Spleen (tissue), 13 donors: ENCODE measurements around the gene MAP3K2. TPM values are rescaled to one million over a fixed set of nuclear protein-coding genes. Genes with fewer than 3 reads are reported as not detected.
A peak's percentile ranks its signal among the peaks of the same experiment; 100 is the strongest.

Experiments used
- DNase-seq: peaks from one replicate; pipeline ENCODE4 v3.0.0-alpha.2; 2020
- H3K27ac ChIP-seq, 8 donors: fragments of 200-600 bp; sonication (generic) in 7 of 8; 1 replicate in 4 of 8; 2 replicates in 4 of 8; pipeline versions ENCODE4 v1.5.0 to v1.8.0; 2016 to 2021; ENCODE audit warnings: inconsistent platforms in 4 of 8, mild to moderate bottlenecking in 4 of 8, moderate library complexity in 1 of 8
- H3K27me3 ChIP-seq, 7 donors: fragments of 200-600 bp; sonication (generic) in 6 of 7; replicated peaks in 1 of 7; 1 replicate in 4 of 7; 2 replicates in 3 of 7; pipeline versions ENCODE4 v1.5.0 to v1.8.0; 2016 to 2021; ENCODE audit warnings: inconsistent platforms in 3 of 7, mild to moderate bottlenecking in 1 of 7
- H3K36me3 ChIP-seq, 6 donors: fragments of 200-600 bp; sonication (generic) in 5 of 6; 1 replicate in 4 of 6; 2 replicates in 2 of 6; pipeline versions ENCODE4 v1.5.0 to v1.8.0; 2016 to 2021; ENCODE audit warnings: inconsistent platforms in 2 of 6
- H3K4me1 ChIP-seq, 6 donors: fragments of 200-600 bp; sonication (generic) in 5 of 6; 1 replicate in 3 of 6; 2 replicates in 3 of 6; pipeline versions ENCODE4 v1.5.0 to v1.8.0; 2016 to 2021; ENCODE audit warnings: inconsistent platforms in 3 of 6
- H3K4me3 ChIP-seq, 8 donors: fragments of 200-600 bp; sonication (generic) in 7 of 8; 1 replicate in 4 of 8; 2 replicates in 4 of 8; pipeline versions ENCODE4 v1.5.0 to v1.8.0; 2016 to 2021; ENCODE audit warnings: inconsistent platforms in 4 of 8, mild to moderate bottlenecking in 4 of 8, moderate library complexity in 2 of 8
- H3K9me3 ChIP-seq, 8 donors: fragments of 200-600 bp; sonication (generic) in 7 of 8; 1 replicate in 4 of 8; 2 replicates in 4 of 8; pipeline versions ENCODE4 v1.5.0 to v1.8.0; 2016 to 2021; ENCODE audit warnings: inconsistent platforms in 4 of 8
- POLR2A ChIP-seq, 3 donors: fragments of 450-650 bp; IDR thresholded peaks; one replicate each; pipeline ENCODE4 v1.5.1; 2017; ENCODE audit warnings: antibody characterized with exemption in 3 of 3, mild to moderate bottlenecking in 1 of 3
- POLR2AphosphoS5 ChIP-seq, 3 donors: sonication (generic); formaldehyde crosslinking; IDR thresholded peaks; one replicate each; pipeline ENCODE4 v1.5.1; 2017; ENCODE audit warnings: antibody characterized with exemption in 3 of 3
- whole genome bisulfite sequencing, 5 donors: extraction: QIAGEN DNeasy Blood & Tissue Kit in 3 of 5; methylation state at CpG; one replicate each; pipeline versions ENCODE4 v1.1.5 to v1.1.7; 2013 to 2018; 5-methylcytosine and 5-hydroxymethylcytosine counted together
- intact Hi-C: fragments of 100-400 bp; cut with DNase I; formaldehyde crosslinking; loops from one replicate; pipeline ENCODE4 v1.15.0; 2023; ENCODE audit warnings: low total_unique reads
- long read RNA-seq, 2 donors: transcript quantifications; one replicate each; lab custom pipeline, GENCODE V29; 2026
- polyA plus RNA-seq, 3 donors: library from polyadenylated mRNA; stranded (reverse); fragments of 200-250 nt; gene quantifications; one replicate each; pipeline ENCODE4 v1.2.1, GENCODE V29; 2013
- total RNA-seq, 7 donors: library from RNA; depleted of rRNA in 3 of 7; stranded (reverse); fragments of >200 nt in 3 of 7; fragmentation: NEBNext Ultra II Directional in 4 of 7; extraction: Animal tissue kit (Norgen Biotek cat#: 25700) in 4 of 7; gene quantifications; one replicate each; pipeline versions ENCODE4 v1.1.0 to v1.2.1, GENCODE V29; 2016 to 2021
- TF ChIP-seq, protein P1 (sequence below), 11 experiments: fragments of 200-600 bp in 7 of 11; fragments of 450-650 bp in 4 of 11; sonication (generic) in 4 of 11; IDR thresholded peaks in 8 of 11; conservative IDR thresholded peaks in 3 of 11; 1 replicate in 7 of 11; 2 replicates in 4 of 11; pipeline versions ENCODE4 v1.4.0 to v1.8.0; 2016 to 2021; ENCODE audit warnings: antibody characterized with exemption in 11 of 11, inconsistent platforms in 4 of 11, mild to moderate bottlenecking in 1 of 11
- donor health status: healthy with polysubstance abuse.
- donor health status: DM: no; HTN: no; CAD: no; lungs with moderate emphysema.
- donor health status: DM: no; HTN: no; CAD: no.
- donor health status: Bipolar disorder and iron deficiency.
- donor health status: healthy.
- donor health status: DM: no; HTN: no; CAD: no.
- donor health status: DM: yes; HTN: yes; CAD: no.

Gene MAP3K2
- total RNA-seq = 10 to 100 TPM; 60.3 to 83.9 (median 68.6) TPM
- polyA plus RNA-seq = 1 to 10 TPM; 6.5 to 8.6 (median 7.8) TPM
- long read RNA-seq, donor 1 = 0 reads
- long read RNA-seq, donor 2 = 0 reads

GRCh38 chr2:127387655-127388422, at the start of gene MAP3K2:
Gene MAP3K2, minus strand, starts transcription at chr2:127387975. Its CDS starts 44,846 bp downstream, at chr2:127343129.
- WGBS, 5 donors = 0% methylated on average over 43 to 100 of the region's 100 CpGs
- H3K4me1 ChIP-seq = peaks cover 19 to 73% (median 58%) of the 10 kb centered on the region in 6 donors
- intact Hi-C loops = no loop called here

DNA sequence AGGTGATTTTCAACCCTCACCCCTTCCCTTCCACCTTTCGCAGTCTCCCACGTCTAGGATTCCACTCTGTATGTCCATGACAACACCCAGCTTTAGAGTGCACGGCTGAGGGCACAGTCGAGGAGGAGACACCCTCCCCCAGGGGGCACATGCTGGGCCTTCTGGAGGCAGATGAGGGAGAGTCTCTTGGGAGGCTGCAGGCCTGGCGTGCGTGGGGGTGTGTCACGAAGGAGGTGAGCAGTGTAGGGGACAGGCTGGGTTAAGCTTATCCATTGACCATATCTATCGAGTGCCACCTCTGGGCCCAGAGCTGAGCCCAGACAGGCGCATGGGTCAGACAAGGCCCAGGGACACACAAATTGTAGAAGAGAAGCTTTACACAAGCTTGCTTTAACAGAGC, 49.3 kb upstream of the MAP3K2 start:
- intact Hi-C loops = no loop called here
- no peak for DNase-seq
- WGBS, 5 donors = 88 to 95% (median 91%) methylated on average over 9 of the region's 9 CpGs
- no peak overlapping the region for H3K27ac ChIP-seq
- no peak overlapping the region for H3K4me3 ChIP-seq
- H3K36me3 ChIP-seq = no peaks in the 10 kb centered on the region
- H3K9me3 ChIP-seq = peaks cover 0 to 29% (median 21%) of the 10 kb centered on the region in 8 donors
- H3K4me1 ChIP-seq = no peaks in the 10 kb centered on the region
- TF ChIP-seq POLR2A (IDR thresholded peaks at IDR 0.05) (no peak), POLR2AphosphoS5 (IDR thresholded peaks at IDR 0.05) (no peak)
- TF ChIP-seq, protein P1, sequence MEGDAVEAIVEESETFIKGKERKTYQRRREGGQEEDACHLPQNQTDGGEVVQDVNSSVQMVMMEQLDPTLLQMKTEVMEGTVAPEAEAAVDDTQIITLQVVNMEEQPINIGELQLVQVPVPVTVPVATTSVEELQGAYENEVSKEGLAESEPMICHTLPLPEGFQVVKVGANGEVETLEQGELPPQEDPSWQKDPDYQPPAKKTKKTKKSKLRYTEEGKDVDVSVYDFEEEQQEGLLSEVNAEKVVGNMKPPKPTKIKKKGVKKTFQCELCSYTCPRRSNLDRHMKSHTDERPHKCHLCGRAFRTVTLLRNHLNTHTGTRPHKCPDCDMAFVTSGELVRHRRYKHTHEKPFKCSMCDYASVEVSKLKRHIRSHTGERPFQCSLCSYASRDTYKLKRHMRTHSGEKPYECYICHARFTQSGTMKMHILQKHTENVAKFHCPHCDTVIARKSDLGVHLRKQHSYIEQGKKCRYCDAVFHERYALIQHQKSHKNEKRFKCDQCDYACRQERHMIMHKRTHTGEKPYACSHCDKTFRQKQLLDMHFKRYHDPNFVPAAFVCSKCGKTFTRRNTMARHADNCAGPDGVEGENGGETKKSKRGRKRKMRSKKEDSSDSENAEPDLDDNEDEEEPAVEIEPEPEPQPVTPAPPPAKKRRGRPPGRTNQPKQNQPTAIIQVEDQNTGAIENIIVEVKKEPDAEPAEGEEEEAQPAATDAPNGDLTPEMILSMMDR (IDR thresholded peaks at IDR 0.05 in 8 of 11, conservative IDR thresholded peaks at IDR 0.05 in 3 of 11) = no peak
- H3K27me3 ChIP-seq = no peaks in the 10 kb centered on the region

More at GRCh38 chr2:127387655-127388422, at the start of gene MAP3K2:
- H3K9me3 ChIP-seq = no peaks in the 10 kb centered on the region
- peak; percentile 98 for DNase-seq
- H3K4me3 ChIP-seq = peak within 1 kb of the TSS; percentile 50 to 91 (median 76)
- H3K27ac ChIP-seq = peak within 1 kb of the TSS; percentile 89 to 100 (median 100)
- H3K36me3 ChIP-seq = no peaks in the 10 kb centered on the region
- H3K27me3 ChIP-seq = no peaks in the 10 kb centered on the region
- TF ChIP-seq POLR2AphosphoS5 (IDR thresholded peaks at IDR 0.05) (peak; percentile 94 to 96 (median 95)), POLR2A (IDR thresholded peaks at IDR 0.05) (peak; percentile 59 to 74 (median 70))
- TF ChIP-seq, protein P1 (IDR thresholded peaks at IDR 0.05 in 8 of 11, conservative IDR thresholded peaks at IDR 0.05 in 3 of 11) = no peak

- H3K36me3 ChIP-seq = peaks cover 0 to 5% (median 0%) of the 10 kb centered on the region in 6 donors
- no peak for TF ChIP-seq POLR2AphosphoS5 (IDR thresholded peaks at IDR 0.05)
- TF ChIP-seq POLR2A (IDR thresholded peaks at IDR 0.05) = no peak
- TF ChIP-seq, protein P1 (IDR thresholded peaks at IDR 0.05 in 8 of 11, conservative IDR thresholded peaks at IDR 0.05 in 3 of 11) = no peak
- WGBS, 5 donors = 91 to 96% (median 94%) methylated on average over 6 of the region's 6 CpGs
- no peaks in the 10 kb centered on the region for H3K27me3 ChIP-seq
- H3K9me3 ChIP-seq = peaks cover 0 to 5% (median 2%) of the 10 kb centered on the region in 8 donors
- intact Hi-C loops = no loop called here
- H3K27ac ChIP-seq = no peak overlapping the region
- no peak for DNase-seq
- no peak overlapping the region for H3K4me3 ChIP-seq
- H3K4me1 ChIP-seq = no peaks in the 10 kb centered on the region
Measured at GRCh38 chr2:127434515-127434914, 46.7 kb upstream of the MAP3K2 start.

GRCh38 chr2:127431408-127432023, 43.7 kb upstream of the MAP3K2 start:
- Histone ChIP-seq H3K4me3 (no peak overlapping the region), H3K27me3 (no peaks in the 10 kb centered on the region), H3K9me3 (no peaks in the 10 kb centered on the region), H3K36me3 (peaks cover 0 to 5% (median 0%) of the 10 kb centered on the region in 6 donors), H3K4me1 (no peaks in the 10 kb centered on the region), H3K27ac (no peak overlapping the region)
- TF ChIP-seq POLR2AphosphoS5 (IDR thresholded peaks at IDR 0.05) (no peak), POLR2A (IDR thresholded peaks at IDR 0.05) (no peak)
- TF ChIP-seq, protein P1 (IDR thresholded peaks at IDR 0.05 in 8 of 11, conservative IDR thresholded peaks at IDR 0.05 in 3 of 11) = no peak
- no peak for DNase-seq
- intact Hi-C loops = no loop called here
- WGBS, 5 donors = 78 to 85% (median 82%) methylated on average over 14 of the region's 14 CpGs
